Endothelial cell of umbilical vein (primary cell): Measurements from ENCODE around the gene ADCY2. TPM values are rescaled to one million over a fixed set of nuclear protein-coding genes. Genes with fewer than 3 reads are reported as not detected.

Experiments
- BruUV-seq: library from RNA; stranded (reverse); fragments of 400-500 nt; replicated peaks from 2 replicates; lab custom pipeline; 2021; lab: Mats Ljungman, UMichigan
- CTCF ChIA-PET: fragments of 300-600, 350-600 bp; sonication (Branson Sonifier 250); formaldehyde crosslinking; loops from one replicate; lab custom pipeline; 2021; ENCODE audit warnings: antibody characterized with exemption, inconsistent platforms; lab: Charles Lee
- POLR2A ChIA-PET: fragments of 300-600, 350-600 bp; sonication (Branson Sonifier 250); formaldehyde crosslinking; loops from one replicate; lab custom pipeline; 2021; ENCODE audit warnings: antibody characterized with exemption, inconsistent platforms; lab: Charles Lee
- DNase-seq: peaks from one replicate; pipeline ENCODE4 v3.0.0-alpha.2; 2011; ENCODE audit warnings: low read depth, low spot score
- FAIRE-seq: peaks from 2 replicates; lab custom pipeline; 2011; peaks lifted over from hg19 to GRCh38; lab: Jason Lieb, UNC
- H2AFZ ChIP-seq: 2 replicates; pipeline ENCODE4 v1.6.0; 2012; ENCODE audit warnings: low read depth, low read length, control low read depth, inconsistent platforms
- H3K27ac ChIP-seq: 2 replicates; pipeline ENCODE4 v1.5.1; 2011; ENCODE audit warnings: low read depth, mild to moderate bottlenecking, control low read depth, low read length, moderate library complexity; ENCODE audit not compliant: insufficient read depth
- H3K27me3 ChIP-seq, 2 experiments: 2 replicates each; pipeline versions ENCODE4 v1.6.0 to v1.6.1; 2011; ENCODE audit warnings: low read length in 2 of 2, mixed read lengths in 1 of 2; ENCODE audit not compliant: control insufficient read depth in 2 of 2, insufficient read depth in 2 of 2
- H3K36me3 ChIP-seq, 2 experiments: 2 replicates in 1 of 2; 3 replicates in 1 of 2; pipeline ENCODE4 v1.5.1; 2011; ENCODE audit warnings: low read length in 2 of 2, mild to moderate bottlenecking in 1 of 2, moderate library complexity in 1 of 2; ENCODE audit not compliant: control insufficient read depth in 2 of 2, insufficient read depth in 2 of 2; ENCODE audit errors: extremely low read depth in 1 of 2
- H3K4me1 ChIP-seq: 3 replicates; pipeline ENCODE4 v1.5.1; 2011; ENCODE audit warnings: mild to moderate bottlenecking, low read length; ENCODE audit not compliant: control insufficient read depth, insufficient read depth; ENCODE audit errors: extremely low read depth
- H3K4me2 ChIP-seq: 2 replicates; pipeline ENCODE4 v1.6.1; 2011; ENCODE audit warnings: low read length, control low read depth, mixed read lengths; ENCODE audit not compliant: insufficient read depth
- H3K4me3 ChIP-seq, 3 experiments: fragments of 200-600 bp in 1 of 3; sonication (generic), shearing (Covaris generic) in 1 of 3; replicated peaks in 1 of 3; 2 replicates each; pipeline ENCODE4 v1.5.1; 2011 to 2016; ENCODE audit warnings: control low read depth in 3 of 3, low read length in 3 of 3, mild to moderate bottlenecking in 2 of 3, inconsistent platforms in 1 of 3, low read depth in 1 of 3, moderate library complexity in 1 of 3; ENCODE audit not compliant: insufficient read depth in 1 of 3
- H3K79me2 ChIP-seq: 2 replicates; pipeline ENCODE4 v1.6.0; 2012; ENCODE audit warnings: low read length, inconsistent platforms; ENCODE audit not compliant: control insufficient read depth, insufficient read depth
- H3K9ac ChIP-seq: replicated peaks from 2 replicates; pipeline ENCODE3; 2011; ENCODE audit warnings: low read length, control low read depth; ENCODE audit not compliant: insufficient read depth; ENCODE audit errors: extremely low read depth
- H3K9me1 ChIP-seq: replicated peaks from 3 replicates; pipeline ENCODE4 v1.6.0; 2011; ENCODE audit warnings: mild to moderate bottlenecking, low read length; ENCODE audit not compliant: control insufficient read depth, insufficient read depth; ENCODE audit errors: extremely low read depth
- H3K9me3 ChIP-seq: replicated peaks from 2 replicates; pipeline ENCODE4 v1.5.1; 2012; ENCODE audit warnings: low read length, inconsistent platforms; ENCODE audit not compliant: control insufficient read depth, insufficient read depth
- H4K20me1 ChIP-seq: replicated peaks from 2 replicates; pipeline ENCODE3; 2011; ENCODE audit warnings: mild to moderate bottlenecking, low read length; ENCODE audit not compliant: control insufficient read depth, insufficient read depth; ENCODE audit errors: extremely low read depth
- CTCF ChIP-seq, 2 donors: IDR thresholded peaks; 1 replicate in 1 of 2; 2 replicates in 1 of 2; pipeline ENCODE4 v1.5.1; 2011; ENCODE audit warnings: low read length in 2 of 2, mild to moderate bottlenecking in 2 of 2, moderate library complexity in 2 of 2, control low read depth in 1 of 2, inconsistent platforms in 1 of 2, low read depth in 1 of 2; ENCODE audit not compliant: insufficient read depth in 1 of 2; ENCODE audit errors: extremely low read depth in 1 of 2
- EZH2 ChIP-seq: IDR thresholded peaks from 2 replicates; pipeline ENCODE4 v1.6.1; 2012; ENCODE audit warnings: borderline replicate concordance, low read depth, mild to moderate bottlenecking, moderate library complexity, low read length, inconsistent platforms; ENCODE audit not compliant: severe bottlenecking
- FOS ChIP-seq: IDR thresholded peaks from 2 replicates; pipeline ENCODE4 v1.6.1; 2011; ENCODE audit warnings: mild to moderate bottlenecking, low read length, moderate library complexity, borderline replicate concordance; ENCODE audit not compliant: insufficient read depth
- GATA2 ChIP-seq: IDR thresholded peaks from 2 replicates; pipeline ENCODE4 v1.7.0; 2011; ENCODE audit warnings: low read depth, mild to moderate bottlenecking, moderate library complexity, mixed read lengths, low read length; ENCODE audit not compliant: insufficient read length, insufficient read depth
- JUN ChIP-seq: IDR thresholded peaks from 2 replicates; pipeline ENCODE4 v1.6.1; 2011; ENCODE audit warnings: borderline replicate concordance, low read depth; ENCODE audit not compliant: insufficient read length, insufficient read depth
- MAX ChIP-seq: IDR thresholded peaks from 2 replicates; pipeline ENCODE4 v1.6.1; 2011; ENCODE audit not compliant: insufficient read depth, insufficient read length
- MYC ChIP-seq: IDR thresholded peaks from one replicate; pipeline ENCODE4 v1.6.1; 2011; ENCODE audit warnings: mild to moderate bottlenecking, low read depth, low read length
- POLR2A ChIP-seq: IDR thresholded peaks from 2 replicates; pipeline ENCODE4 v1.6.1; 2012; ENCODE audit warnings: low read depth, mild to moderate bottlenecking, control low read depth, low read length
- POLR2AphosphoS5 ChIP-seq: IDR thresholded peaks from 2 replicates; pipeline ENCODE4 v1.6.1; 2012; ENCODE audit warnings: low read depth, mild to moderate bottlenecking, control low read depth, low read length, moderate library complexity; ENCODE audit not compliant: insufficient read depth
- dilution Hi-C: fragments of 300-500 bp; cut with MboI; formaldehyde crosslinking; loops from one replicate; pipeline ENCODE4 v1.15.0; 2019; ENCODE audit warnings: low sequenced_read_pairs; ENCODE audit not compliant: extremely low pct_ligation_motif_present
- intact Hi-C: fragments of 100-400 bp; cut with micrococcal nuclease; formaldehyde crosslinking; loops from one replicate; pipeline ENCODE4 v1.10.0; 2022
- polyA plus RNA-seq, 4 experiments: library from polyadenylated mRNA; depleted of rRNA in 3 of 4; stranded (reverse) in 3 of 4; unstranded in 1 of 4; fragments of >200 nt; gene quantifications; 2 replicates each; pipeline versions ENCODE4 v1.2.1 to v1.2.3, GENCODE V29; 2011 to 2012; ENCODE audit warnings: missing spikeins in 1 of 4
- total RNA-seq: library from RNA; stranded (reverse); gene quantifications from 2 replicates; pipeline ENCODE4 v1.2.3, GENCODE V29; 2021

ADCY2 gene
- total and polyA plus RNA-seq, 2 donors (not counting 3 experiments of a cell fraction or from before 2014, with no cell fraction given) = under 0.01 TPM; not detected in 1

GRCh38 chr5:7779019-7780005 lies 383.4 kb downstream of the ADCY2 start:
- Histone ChIP-seq H3K36me3 (no peaks in the 10 kb centered on the region), H3K27ac (no peak overlapping the region), H4K20me1 (no peaks in the 10 kb centered on the region), H3K9me1 (no peaks in the 10 kb centered on the region), H3K4me3 (no peak overlapping the region), H3K4me2 (no peak overlapping the region), H3K9ac (no peak overlapping the region), H3K4me1 (no peaks in the 10 kb centered on the region), H3K27me3 (no peaks in the 10 kb centered on the region), H3K9me3 (no peaks in the 10 kb centered on the region), H3K79me2 (no peaks in the 10 kb centered on the region), H2AFZ (no peak overlapping the region)
- no peak for DNase-seq
- ChIA-PET CTCF (no interaction called here), POLR2A (no interaction called here)
- TF ChIP-seq EZH2 = no peak
- no peak for TF ChIP-seq MYC
- no peak for TF ChIP-seq POLR2A
- no peak for TF ChIP-seq MAX
- TF ChIP-seq POLR2AphosphoS5 = no peak
- no peak for TF ChIP-seq GATA2
- no peak for TF ChIP-seq FOS
- TF ChIP-seq CTCF (IDR thresholded peaks at IDR 0.05; ENCODE audit: extremely low read depth in 1 of 2, insufficient read depth in 1 of 2, low read depth in 1 of 2, low read length in 2 of 2) = no peak
- no peak for TF ChIP-seq JUN
- dilution Hi-C loops (no loop called here), intact Hi-C loops (no loop called here)
- BruUV-seq = no TSS peak
- FAIRE-seq = no peak
